GM23338 (cell line): Measurements from ENCODE around the gene CHCHD3. TPM values are rescaled to one million over a fixed set of nuclear protein-coding genes. Genes with fewer than 3 reads are reported as not detected.
A peak's percentile ranks its signal among the peaks of the same experiment; 100 is the strongest.
"Not testable (repeated sequence)": the region's sequence is repeated elsewhere in the genome, so short reads cannot be mapped to it uniquely, and the experiment has no call there.

Source experiments
- ATAC-seq: fragments of 200-7000 bp; cut with Tn5 transposase; 3 replicates; pipeline ENCODE4 v1.9.1; 2020
- DNase-seq: peaks from one replicate; pipeline ENCODE4 v3.0.0-alpha.2; 2015; ENCODE audit warnings: low spot score
- H2AFZ ChIP-seq: fragments of 200-600 bp; sonication (generic); 2 replicates; pipeline ENCODE4 v1.8.0; 2016; ENCODE audit warnings: antibody characterized with exemption, mild to moderate bottlenecking, moderate library complexity
- H3F3A ChIP-seq: fragments of 200-600 bp; sonication (generic); replicated peaks from 2 replicates; pipeline ENCODE4 v1.8.0; 2017; ENCODE audit warnings: antibody characterized with exemption, mixed run types, low read depth
- H3K27ac ChIP-seq: fragments of 200-600 bp; sonication (generic); 2 replicates; pipeline ENCODE4 v1.6.1; 2016; ENCODE audit warnings: low read depth
- H3K27me3 ChIP-seq: fragments of 200-600 bp; sonication (generic); 2 replicates; pipeline ENCODE4 v1.8.0; 2016; ENCODE audit warnings: mild to moderate bottlenecking, mixed run types, moderate library complexity; ENCODE audit not compliant: insufficient read depth
- H3K36me3 ChIP-seq: fragments of 200-600 bp; sonication (generic); 2 replicates; pipeline ENCODE4 v1.8.0; 2016; ENCODE audit warnings: mild to moderate bottlenecking; ENCODE audit not compliant: insufficient read depth
- H3K4me1 ChIP-seq: fragments of 200-600 bp; sonication (generic); 2 replicates; pipeline ENCODE4 v1.8.0; 2016; ENCODE audit warnings: mild to moderate bottlenecking, moderate library complexity; ENCODE audit not compliant: insufficient read depth
- H3K4me2 ChIP-seq: fragments of 200-600 bp; sonication (generic); 2 replicates; pipeline ENCODE4 v1.7.1; 2017; ENCODE audit warnings: mixed run types
- H3K4me3 ChIP-seq: fragments of 200-600 bp; sonication (generic); 2 replicates; pipeline ENCODE4 v1.6.1; 2016; ENCODE audit warnings: mixed run types
- H3K79me2 ChIP-seq: fragments of 200-600 bp; sonication (generic); replicated peaks from 2 replicates; pipeline ENCODE4 v1.8.0; 2017; ENCODE audit warnings: mild to moderate bottlenecking; ENCODE audit not compliant: insufficient read depth
- H3K9me2 ChIP-seq: fragments of 200-600 bp; sonication (generic); 2 replicates; pipeline ENCODE4 v1.8.0; 2017; ENCODE audit not compliant: insufficient read depth
- H4K20me1 ChIP-seq: fragments of 200-600 bp; sonication (generic); replicated peaks from 2 replicates; pipeline ENCODE4 v1.8.0; 2017; ENCODE audit warnings: mild to moderate bottlenecking; ENCODE audit not compliant: insufficient read depth
- H3K27ac Mint-ChIP-seq: 2 replicates; pipeline ENCODE4 v1.8.0; 2020; ENCODE audit warnings: inconsistent platforms, mild to moderate bottlenecking, moderate library complexity, mixed read lengths
- H3K27me3 Mint-ChIP-seq: 3 replicates; pipeline ENCODE4 v1.8.0; 2022; ENCODE audit warnings: low read depth, mild to moderate bottlenecking, moderate library complexity, mixed read lengths, inconsistent platforms; ENCODE audit not compliant: insufficient read depth, poor library complexity
- H3K36me3 Mint-ChIP-seq: 3 replicates; pipeline ENCODE4 v1.8.0; 2021; ENCODE audit warnings: low read depth, mild to moderate bottlenecking, inconsistent platforms, moderate library complexity, mixed read lengths
- H3K4me1 Mint-ChIP-seq: 3 replicates; pipeline ENCODE4 v1.8.0; 2020; ENCODE audit warnings: mild to moderate bottlenecking, inconsistent platforms, mixed read lengths
- H3K4me3 Mint-ChIP-seq: 3 replicates; pipeline ENCODE4 v1.8.0; 2021; ENCODE audit warnings: moderate library complexity, mild to moderate bottlenecking, inconsistent platforms, mixed read lengths
- H3K9me3 Mint-ChIP-seq: 3 replicates; pipeline ENCODE4 v1.8.0; 2020; ENCODE audit warnings: moderate library complexity, mild to moderate bottlenecking, inconsistent platforms, mixed read lengths
- CREB1 ChIP-seq: fragments of 250-450 bp; sonication (Bioruptor Pico); IDR thresholded peaks from 2 replicates; pipeline ENCODE4 v1.5.0; 2020; ENCODE audit warnings: low read depth, mild to moderate bottlenecking, moderate library complexity
- EZH2 ChIP-seq: fragments of 200-600 bp; sonication (generic); IDR thresholded peaks from one replicate; pipeline ENCODE4 v1.8.0; 2017; ENCODE audit warnings: antibody characterized with exemption, mild to moderate bottlenecking, low read depth; ENCODE audit not compliant: unreplicated experiment
- JUNB ChIP-seq: IDR thresholded peaks from one replicate; pipeline ENCODE4 v1.6.1; 2016; ENCODE audit warnings: antibody characterized with exemption; ENCODE audit not compliant: unreplicated experiment
- NANOG ChIP-seq: IDR thresholded peaks from 2 replicates; pipeline ENCODE4 v1.6.1; 2016; ENCODE audit warnings: antibody characterized with exemption, borderline replicate concordance
- POLR2AphosphoS5 ChIP-seq: IDR thresholded peaks from 2 replicates; pipeline ENCODE4 v1.6.1; 2016; ENCODE audit warnings: antibody characterized with exemption, low read depth
- STAT1 ChIP-seq: IDR thresholded peaks from one replicate; pipeline ENCODE4 v1.6.1; 2016; ENCODE audit warnings: antibody characterized with exemption; ENCODE audit not compliant: unreplicated experiment
- ZNF331 ChIP-seq: fragments of 250-450 bp; sonication (Bioruptor Pico); IDR thresholded peaks from 2 replicates; pipeline ENCODE4 v1.5.0; 2020; ENCODE audit warnings: low read depth, mild to moderate bottlenecking, moderate library complexity
- polyA plus RNA-seq: library from polyadenylated mRNA; unstranded; fragments of >200 nt; fragmentation: Nextera tagmentation; extraction: Ambion mirVana; gene quantifications from 2 replicates; pipeline ENCODE4 v1.2.1, GENCODE V29; 2016
- total RNA-seq: library from RNA; depleted of rRNA; stranded (reverse); fragments of >200 nt; shearing (Covaris generic); gene quantifications from 2 replicates; pipeline ENCODE4 v1.2.3, GENCODE V29; 2014
- TF ChIP-seq, protein P1 (sequence below): fragments of 250-450 bp; sonication (Bioruptor Pico); IDR thresholded peaks from 2 replicates; pipeline ENCODE4 v1.5.0; 2020; ENCODE audit warnings: mild to moderate bottlenecking, moderate library complexity
- TF ChIP-seq, protein P2 (sequence below): IDR thresholded peaks from one replicate; pipeline ENCODE4 v1.6.1; 2018; ENCODE audit warnings: antibody characterized with exemption; ENCODE audit not compliant: unreplicated experiment

Gene CHCHD3
- total and polyA plus RNA-seq, 2 experiments from 2014 or later, result 107 to 131 TPM

DNA sequence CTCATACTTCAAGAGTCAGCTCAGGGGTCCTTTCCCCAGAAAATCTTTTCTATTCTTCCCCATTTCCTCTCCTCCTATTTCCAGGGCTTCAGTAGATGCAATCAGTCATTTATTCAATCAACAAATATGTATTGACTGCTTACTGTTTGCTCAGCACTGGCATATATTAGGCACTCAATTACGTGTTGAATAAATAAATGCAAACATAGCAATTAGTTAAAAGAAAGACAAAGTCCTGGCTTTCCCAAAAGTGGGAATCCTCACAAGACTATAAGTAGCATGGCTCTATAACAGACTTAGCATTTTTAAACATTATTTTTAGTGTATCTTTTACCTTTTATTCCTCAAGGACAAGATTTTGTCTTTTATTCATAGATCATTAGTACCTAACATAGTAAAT lies 111.6 kb downstream of the CHCHD3 start (continued):
- TF ChIP-seq ZNF331 (CRISPR knock-in tag), result no peak
- TF ChIP-seq, protein P1, sequence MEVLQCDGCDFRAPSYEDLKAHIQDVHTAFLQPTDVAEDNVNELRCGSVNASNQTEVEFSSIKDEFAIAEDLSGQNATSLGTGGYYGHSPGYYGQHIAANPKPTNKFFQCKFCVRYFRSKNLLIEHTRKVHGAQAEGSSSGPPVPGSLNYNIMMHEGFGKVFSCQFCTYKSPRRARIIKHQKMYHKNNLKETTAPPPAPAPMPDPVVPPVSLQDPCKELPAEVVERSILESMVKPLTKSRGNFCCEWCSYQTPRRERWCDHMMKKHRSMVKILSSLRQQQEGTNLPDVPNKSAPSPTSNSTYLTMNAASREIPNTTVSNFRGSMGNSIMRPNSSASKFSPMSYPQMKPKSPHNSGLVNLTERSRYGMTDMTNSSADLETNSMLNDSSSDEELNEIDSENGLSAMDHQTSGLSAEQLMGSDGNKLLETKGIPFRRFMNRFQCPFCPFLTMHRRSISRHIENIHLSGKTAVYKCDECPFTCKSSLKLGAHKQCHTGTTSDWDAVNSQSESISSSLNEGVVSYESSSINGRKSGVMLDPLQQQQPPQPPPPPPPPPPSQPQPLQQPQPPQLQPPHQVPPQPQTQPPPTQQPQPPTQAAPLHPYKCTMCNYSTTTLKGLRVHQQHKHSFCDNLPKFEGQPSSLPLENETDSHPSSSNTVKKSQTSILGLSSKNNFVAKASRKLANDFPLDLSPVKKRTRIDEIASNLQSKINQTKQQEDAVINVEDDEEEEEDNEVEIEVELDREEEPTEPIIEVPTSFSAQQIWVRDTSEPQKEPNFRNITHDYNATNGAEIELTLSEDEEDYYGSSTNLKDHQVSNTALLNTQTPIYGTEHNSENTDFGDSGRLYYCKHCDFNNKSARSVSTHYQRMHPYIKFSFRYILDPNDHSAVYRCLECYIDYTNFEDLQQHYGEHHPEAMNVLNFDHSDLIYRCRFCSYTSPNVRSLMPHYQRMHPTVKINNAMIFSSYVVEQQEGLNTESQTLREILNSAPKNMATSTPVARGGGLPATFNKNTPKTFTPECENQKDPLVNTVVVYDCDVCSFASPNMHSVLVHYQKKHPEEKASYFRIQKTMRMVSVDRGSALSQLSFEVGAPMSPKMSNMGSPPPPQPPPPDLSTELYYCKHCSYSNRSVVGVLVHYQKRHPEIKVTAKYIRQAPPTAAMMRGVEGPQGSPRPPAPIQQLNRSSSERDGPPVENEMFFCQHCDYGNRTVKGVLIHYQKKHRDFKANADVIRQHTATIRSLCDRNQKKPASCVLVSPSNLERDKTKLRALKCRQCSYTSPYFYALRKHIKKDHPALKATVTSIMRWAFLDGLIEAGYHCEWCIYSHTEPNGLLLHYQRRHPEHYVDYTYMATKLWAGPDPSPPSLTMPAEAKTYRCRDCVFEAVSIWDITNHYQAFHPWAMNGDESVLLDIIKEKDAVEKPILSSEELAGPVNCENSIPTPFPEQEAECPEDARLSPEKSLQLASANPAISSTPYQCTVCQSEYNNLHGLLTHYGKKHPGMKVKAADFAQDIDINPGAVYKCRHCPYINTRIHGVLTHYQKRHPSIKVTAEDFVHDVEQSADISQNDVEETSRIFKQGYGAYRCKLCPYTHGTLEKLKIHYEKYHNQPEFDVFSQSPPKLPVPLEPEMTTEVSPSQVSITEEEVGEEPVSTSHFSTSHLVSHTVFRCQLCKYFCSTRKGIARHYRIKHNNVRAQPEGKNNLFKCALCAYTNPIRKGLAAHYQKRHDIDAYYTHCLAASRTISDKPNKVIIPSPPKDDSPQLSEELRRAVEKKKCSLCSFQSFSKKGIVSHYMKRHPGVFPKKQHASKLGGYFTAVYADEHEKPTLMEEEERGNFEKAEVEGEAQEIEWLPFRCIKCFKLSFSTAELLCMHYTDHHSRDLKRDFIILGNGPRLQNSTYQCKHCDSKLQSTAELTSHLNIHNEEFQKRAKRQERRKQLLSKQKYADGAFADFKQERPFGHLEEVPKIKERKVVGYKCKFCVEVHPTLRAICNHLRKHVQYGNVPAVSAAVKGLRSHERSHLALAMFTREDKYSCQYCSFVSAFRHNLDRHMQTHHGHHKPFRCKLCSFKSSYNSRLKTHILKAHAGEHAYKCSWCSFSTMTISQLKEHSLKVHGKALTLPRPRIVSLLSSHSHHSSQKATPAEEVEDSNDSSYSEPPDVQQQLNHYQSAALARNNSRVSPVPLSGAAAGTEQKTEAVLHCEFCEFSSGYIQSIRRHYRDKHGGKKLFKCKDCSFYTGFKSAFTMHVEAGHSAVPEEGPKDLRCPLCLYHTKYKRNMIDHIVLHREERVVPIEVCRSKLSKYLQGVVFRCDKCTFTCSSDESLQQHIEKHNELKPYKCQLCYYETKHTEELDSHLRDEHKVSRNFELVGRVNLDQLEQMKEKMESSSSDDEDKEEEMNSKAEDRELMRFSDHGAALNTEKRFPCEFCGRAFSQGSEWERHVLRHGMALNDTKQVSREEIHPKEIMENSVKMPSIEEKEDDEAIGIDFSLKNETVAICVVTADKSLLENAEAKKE (CRISPR knock-in tag), result no peak
- TF ChIP-seq JUNB, result no peak
- no peak for TF ChIP-seq POLR2AphosphoS5

DNA sequence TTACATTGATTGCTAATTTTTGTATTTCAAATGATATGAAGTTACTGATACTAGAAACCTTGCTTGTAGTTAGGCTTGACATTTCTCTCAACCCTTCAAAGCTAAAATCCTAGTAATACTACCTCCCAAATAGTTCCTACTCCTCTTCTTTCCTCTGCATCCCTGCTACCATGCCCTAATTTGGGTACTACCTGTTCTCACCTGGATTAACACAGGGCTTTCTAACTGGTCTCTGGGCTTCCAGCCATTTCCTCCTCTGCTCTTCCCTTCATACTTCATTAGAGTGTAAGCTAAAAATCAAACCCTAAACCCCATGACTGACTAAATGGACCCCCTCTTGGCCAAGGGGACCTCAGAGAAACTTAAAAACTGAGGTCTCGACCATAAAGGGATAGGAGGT lies 112.4 kb downstream of the CHCHD3 start:
- Mint-ChIP-seq H3K9me3 (no peaks in the 10 kb centered on the region), H3K4me3 (no peak overlapping the region), H3K27ac (peak overlapping the region; percentile 56; the same call in 1 of the 2 replicates), H3K36me3 (peaks cover 9% of the 10 kb centered on the region; the same call in 2 of the 3 replicates), H3K4me1 (peaks cover 29% of the 10 kb centered on the region), H3K27me3 (no peaks in the 10 kb centered on the region)
- peaks cover 71% of the 10 kb centered on the region for H3K79me2 ChIP-seq
- H3K36me3 ChIP-seq, result no peaks in the 10 kb centered on the region
- no peaks in the 10 kb centered on the region for H3K9me2 ChIP-seq
- DNase-seq (no peak), ATAC-seq (peak; percentile 72)
- H3K27ac ChIP-seq, result peak overlapping the region; percentile 39; the same call in 1 of the 2 replicates
- H3K4me3 ChIP-seq, result no peak overlapping the region
- TF ChIP-seq EZH2 (no peak), JUNB (no peak), STAT1 (no peak), CREB1 (CRISPR knock-in tag) (no peak), NANOG (no peak)
- TF ChIP-seq, protein P2, sequence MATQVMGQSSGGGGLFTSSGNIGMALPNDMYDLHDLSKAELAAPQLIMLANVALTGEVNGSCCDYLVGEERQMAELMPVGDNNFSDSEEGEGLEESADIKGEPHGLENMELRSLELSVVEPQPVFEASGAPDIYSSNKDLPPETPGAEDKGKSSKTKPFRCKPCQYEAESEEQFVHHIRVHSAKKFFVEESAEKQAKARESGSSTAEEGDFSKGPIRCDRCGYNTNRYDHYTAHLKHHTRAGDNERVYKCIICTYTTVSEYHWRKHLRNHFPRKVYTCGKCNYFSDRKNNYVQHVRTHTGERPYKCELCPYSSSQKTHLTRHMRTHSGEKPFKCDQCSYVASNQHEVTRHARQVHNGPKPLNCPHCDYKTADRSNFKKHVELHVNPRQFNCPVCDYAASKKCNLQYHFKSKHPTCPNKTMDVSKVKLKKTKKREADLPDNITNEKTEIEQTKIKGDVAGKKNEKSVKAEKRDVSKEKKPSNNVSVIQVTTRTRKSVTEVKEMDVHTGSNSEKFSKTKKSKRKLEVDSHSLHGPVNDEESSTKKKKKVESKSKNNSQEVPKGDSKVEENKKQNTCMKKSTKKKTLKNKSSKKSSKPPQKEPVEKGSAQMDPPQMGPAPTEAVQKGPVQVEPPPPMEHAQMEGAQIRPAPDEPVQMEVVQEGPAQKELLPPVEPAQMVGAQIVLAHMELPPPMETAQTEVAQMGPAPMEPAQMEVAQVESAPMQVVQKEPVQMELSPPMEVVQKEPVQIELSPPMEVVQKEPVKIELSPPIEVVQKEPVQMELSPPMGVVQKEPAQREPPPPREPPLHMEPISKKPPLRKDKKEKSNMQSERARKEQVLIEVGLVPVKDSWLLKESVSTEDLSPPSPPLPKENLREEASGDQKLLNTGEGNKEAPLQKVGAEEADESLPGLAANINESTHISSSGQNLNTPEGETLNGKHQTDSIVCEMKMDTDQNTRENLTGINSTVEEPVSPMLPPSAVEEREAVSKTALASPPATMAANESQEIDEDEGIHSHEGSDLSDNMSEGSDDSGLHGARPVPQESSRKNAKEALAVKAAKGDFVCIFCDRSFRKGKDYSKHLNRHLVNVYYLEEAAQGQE, result no peak
- H2AFZ ChIP-seq, result no peak overlapping the region
- H3F3A ChIP-seq, result no peaks in the 10 kb centered on the region
- peaks cover 22% of the 10 kb centered on the region; the same call in 1 of the 2 replicates for H3K4me1 ChIP-seq
- H3K4me2 ChIP-seq, result no peak overlapping the region
- peaks cover 8% of the 10 kb centered on the region for H4K20me1 ChIP-seq
- H3K27me3 ChIP-seq, result no peaks in the 10 kb centered on the region

DNA sequence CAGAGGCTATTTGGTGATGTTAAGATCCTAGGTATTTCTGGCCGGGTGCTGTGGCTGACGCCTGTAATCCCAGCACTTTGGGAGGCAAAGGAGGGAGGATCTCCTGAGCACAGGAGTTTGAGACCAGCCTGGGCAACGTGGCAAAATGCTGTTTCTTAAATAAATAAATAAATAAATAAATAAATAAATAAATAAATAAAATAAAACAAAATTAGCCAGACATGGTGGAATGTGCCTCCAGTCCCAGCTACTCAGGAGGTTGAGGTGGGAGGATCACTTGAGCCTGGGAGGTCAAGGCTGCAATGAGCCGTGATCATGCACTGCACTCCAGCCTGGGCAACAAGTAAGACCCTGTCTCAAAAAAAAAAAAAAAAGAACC lies 114.4 kb downstream of the CHCHD3 start:
- H3K4me2 ChIP-seq, H3K27ac ChIP-seq, H3K9me3 Mint-ChIP-seq, H3K4me3 Mint-ChIP-seq, DNase-seq, H3K27me3 ChIP-seq, H3K36me3 ChIP-seq, H3K4me3 ChIP-seq, H3K27me3 Mint-ChIP-seq, H2AFZ ChIP-seq, H3K36me3 Mint-ChIP-seq, ATAC-seq, H3F3A ChIP-seq, H3K27ac Mint-ChIP-seq, H3K9me2 ChIP-seq: not testable (repeated sequence)
- H3K4me1 Mint-ChIP-seq, result peaks cover 34% of the 10 kb centered on the region
- peaks cover 25% of the 10 kb centered on the region for H3K4me1 ChIP-seq
- peaks cover 87% of the 10 kb centered on the region for H3K79me2 ChIP-seq
- peaks cover 17% of the 10 kb centered on the region for H4K20me1 ChIP-seq
